HG03342 (cell line): ENCODE results near the gene KCNC1.

ENCODE experiments used
- ATAC-seq: cut with Tn5 transposase; IDR thresholded peaks from one replicate; pipeline ENCODE4 v1.9.1; 2021; ENCODE audit warnings: mild to moderate bottlenecking, moderate library complexity; ENCODE audit not compliant: unreplicated experiment

The KCNC1 gene

DNA sequence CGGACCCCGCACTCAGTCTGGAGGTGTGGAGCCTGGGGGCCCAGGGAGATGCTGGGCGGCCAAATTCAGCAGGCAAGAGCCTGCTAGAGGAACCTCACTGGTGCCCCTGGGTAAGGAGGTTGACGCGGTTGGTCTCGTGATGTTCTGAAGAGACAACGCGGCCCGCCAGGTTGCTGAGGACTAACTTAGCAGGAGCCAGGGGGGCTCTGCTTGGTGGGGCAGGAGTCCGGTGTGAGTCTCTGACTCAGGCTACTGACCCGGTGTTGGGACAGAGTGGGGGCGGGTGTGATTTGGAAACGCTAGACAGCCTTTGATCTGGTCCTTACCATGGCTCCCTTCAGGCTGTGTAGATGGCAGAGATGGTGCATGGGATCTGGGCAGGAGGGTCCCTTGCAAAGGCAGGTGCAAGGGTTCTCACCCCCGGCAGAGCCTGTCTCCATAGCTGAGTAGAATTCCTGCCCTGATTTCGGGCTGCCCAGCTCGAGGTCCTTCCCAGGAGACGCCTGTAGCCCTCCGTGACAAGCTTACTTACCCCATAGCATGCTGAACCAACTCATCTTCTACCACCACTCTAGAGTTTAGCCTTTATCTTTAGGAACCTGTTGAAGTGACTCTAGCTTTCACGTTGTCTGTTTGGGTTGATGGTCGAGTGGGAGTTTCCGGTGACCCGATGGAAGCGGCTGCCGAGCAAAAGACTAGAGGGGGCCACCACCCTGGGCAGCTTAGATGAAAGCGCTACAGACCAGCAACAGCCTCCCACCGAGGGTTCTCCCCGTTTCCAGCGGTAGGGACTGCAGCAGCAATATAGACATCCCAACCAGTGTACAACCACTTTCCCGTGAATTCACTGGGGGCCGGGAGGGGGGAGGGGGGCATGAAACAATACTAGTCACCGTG is 38.4 kb downstream of the KCNC1 start:
- ATAC-seq = no peak

DNA sequence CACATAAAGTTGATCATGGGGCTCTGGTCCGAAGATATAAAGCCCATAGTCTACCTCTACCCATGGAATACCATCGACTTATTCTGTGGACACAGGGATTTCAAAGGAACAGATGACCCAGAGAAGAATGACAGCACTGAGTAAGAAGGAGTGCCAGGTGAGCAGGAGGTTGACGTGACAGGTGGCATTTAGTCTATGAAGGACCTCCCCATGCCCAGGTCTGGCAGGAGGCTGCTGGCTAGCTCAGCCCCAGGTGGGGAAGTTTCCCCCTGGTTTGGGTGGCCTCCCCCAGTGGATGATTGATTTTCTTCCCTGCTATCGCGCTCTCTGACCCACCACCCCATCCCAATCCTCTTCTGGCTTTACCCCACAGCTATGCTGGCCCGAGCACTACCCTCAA is 39.1 kb downstream of the KCNC1 start:
- no peak for ATAC-seq

DNA sequence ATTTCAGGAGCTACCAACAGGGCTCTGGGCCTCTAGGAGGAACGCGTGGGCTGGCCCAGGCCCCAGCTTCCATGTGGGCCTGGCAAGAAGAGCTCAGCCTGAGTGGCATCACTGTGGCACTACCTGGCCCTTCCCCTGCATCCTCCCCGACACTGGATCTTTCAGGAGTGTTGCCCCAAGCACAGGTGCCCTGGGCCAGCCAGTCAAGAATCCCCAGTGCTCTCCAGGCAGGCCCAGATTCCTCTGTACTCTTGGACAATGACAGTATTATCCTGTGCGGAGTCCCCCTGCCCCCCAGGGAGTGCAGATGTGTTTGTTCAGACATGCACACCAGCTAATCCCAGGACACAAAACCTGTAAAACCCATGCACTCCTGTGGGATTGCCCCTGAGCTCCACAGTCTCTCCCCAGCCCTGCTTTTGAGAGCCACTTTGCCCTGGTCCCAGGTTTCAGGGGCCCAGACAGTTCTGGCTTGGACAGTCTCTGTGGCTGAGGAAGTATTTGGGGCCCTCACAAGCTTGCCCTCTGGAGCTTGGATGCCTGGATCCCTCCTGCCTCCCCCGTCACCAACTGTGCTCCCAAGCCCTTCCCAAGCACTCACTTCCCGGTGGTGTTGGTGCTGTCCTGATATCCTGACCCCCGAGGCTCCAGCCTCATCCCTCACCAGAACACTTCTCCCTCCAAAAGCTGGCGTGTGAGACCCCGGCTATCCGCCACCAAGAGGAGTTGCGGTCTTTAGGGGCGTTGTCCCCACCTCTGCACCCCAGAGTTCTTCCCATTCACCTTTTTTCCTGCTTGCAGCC is 39.9 kb downstream of the KCNC1 start:
- no peak for ATAC-seq

DNA sequence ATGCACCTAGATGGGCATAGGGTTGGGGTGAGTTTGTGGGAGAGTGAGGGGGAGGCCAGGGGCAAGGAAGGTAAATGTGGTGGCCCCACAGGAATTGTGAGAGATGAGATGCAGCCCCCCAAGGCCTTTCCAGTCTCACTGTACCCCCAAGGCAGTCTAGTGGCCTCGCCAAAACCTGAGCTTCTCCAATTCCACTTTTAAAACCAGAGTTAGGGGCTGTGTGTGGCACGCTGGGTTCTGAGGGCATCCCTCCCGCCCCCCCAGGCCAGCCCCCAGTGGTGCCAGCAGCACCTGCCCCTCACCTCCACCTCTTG is 40.4 kb downstream of the KCNC1 start:
- no peak for ATAC-seq

DNA sequence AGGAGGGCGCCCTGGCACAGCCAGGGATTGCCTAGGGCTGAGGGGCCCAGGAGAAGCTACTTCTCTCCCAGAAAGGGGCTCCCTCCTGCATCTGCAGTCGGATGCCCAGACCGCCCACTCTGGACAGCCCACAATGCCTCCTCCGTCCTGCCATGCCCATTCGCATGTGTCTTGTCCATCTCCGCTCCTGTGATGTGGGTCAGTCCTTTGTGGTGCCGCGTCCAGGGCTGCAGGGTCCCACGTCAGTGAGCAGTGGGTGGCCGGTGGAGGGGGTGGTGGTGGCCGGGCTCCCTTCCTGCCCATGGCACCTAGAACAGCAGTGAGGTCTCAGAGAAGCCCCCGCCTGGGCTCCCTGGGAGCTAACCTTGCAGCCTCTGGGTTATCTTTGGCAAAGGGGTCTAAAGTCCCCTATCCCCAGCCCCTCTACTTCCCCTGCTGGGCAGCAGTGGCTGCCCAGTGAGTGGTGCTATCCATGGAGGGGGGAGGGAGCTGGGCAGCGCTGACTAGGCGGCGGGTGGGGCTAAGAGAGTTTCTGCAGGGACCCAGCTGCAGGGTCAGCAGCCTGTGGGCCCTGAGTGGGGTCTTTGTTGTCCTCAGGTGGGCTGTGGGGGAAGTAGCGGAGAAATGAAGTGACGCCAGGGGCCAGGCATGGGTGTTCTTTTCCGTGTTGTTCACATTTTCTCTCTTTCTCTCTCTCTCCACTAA is 41.1 kb downstream of the KCNC1 start:
- no peak for ATAC-seq

DNA sequence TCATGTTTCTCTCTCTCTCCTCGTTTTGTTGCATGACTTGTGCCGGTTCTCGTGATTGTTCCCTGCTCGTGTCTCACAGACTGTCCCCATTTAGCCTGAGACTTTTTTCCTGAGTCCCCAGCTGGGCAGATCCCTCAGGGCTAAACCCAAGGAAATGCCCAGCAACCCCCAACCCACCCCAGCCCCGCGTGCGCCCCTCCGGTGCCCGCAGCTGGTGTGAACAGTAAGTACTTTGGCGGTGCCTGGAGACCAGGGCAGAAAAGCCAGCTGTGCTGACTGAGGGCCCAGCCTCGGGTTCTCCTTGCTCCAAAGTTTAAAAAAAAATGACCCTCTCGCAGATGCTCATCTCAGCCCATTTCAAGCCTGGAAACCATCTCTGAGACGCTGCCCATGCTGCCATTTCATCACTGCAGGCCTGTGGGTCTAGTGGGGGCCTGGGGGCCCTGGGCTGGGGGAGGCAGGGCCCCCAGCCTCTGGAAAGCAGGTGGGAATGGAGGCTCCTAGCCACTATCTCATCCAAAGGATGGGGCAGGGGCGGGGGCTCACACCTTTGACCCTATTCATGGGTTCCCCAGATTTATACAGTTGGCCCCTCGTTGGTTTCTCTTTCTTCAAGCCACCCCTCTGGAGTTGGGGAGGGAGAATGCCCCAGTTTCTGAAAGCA is 41.8 kb downstream of the KCNC1 start:
- no peak for ATAC-seq

DNA sequence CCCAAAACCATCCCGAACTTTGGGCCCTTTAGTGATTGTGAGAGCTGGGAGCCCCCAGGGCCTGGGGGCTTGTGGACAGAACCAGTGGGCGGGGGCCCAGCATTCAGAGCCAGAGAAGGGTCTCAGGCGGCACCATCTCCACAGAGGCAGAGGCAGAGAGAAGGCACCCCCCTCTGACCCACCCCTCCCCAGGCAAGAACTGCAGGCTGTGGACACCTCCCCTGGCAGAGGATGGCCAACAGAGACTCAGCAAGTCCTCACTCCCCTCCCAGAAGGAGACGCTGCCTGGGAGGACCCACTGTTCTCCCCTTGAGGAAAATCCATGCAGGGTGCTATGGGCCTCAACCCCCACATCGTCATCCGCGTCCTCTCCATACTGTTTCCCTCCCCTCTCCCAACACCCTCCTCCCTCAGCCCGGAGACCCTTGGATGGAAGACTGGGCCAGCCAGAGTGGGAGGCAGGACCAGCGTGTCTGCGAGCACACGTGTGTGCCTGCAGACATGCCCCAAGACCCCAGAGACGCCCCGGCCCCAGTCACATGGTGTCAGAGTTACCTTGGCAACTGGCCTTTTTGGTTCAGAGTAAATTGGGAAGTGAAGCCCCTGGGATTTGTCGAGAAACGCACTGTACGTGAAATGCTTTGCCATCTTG is 42.6 kb downstream of the KCNC1 start:
- ATAC-seq = no peak

DNA sequence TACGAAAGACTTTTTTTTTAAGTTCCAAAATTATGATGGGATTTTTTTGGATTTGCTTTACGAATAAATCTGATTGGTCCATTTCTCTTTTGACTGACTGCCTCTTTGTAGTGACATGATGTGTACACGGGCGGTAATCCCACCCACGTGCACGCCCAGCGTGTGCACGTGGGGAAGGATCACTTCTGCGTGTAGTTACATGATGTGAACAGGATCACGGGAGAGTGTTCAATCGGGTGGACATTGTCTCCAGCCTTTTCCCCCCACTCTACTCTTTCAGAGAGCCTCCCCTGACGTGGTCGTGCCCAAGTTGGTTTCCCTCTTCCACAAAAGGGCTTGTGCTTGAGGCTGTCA is 43.1 kb downstream of the KCNC1 start:
- ATAC-seq = no peak

DNA sequence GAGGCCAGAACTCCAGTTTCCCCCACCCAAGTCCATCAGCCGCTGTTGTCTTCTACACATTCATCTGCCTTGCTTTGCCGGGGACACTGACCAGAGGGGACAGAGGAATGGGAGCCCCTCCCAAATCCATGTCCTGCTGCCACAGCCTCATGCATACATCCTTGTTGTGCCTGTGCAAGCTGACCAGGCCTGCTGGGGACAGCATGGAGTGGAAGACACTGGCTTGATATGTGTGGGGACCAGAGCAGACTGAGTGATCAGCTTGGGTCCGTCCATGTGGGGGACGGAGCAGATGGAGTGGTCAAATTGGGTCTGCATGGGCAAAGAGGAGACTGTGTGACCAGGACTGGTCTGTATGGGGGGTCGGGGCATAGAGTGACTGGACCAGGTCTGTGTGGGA is 43.8 kb downstream of the KCNC1 start:
- no peak for ATAC-seq

DNA sequence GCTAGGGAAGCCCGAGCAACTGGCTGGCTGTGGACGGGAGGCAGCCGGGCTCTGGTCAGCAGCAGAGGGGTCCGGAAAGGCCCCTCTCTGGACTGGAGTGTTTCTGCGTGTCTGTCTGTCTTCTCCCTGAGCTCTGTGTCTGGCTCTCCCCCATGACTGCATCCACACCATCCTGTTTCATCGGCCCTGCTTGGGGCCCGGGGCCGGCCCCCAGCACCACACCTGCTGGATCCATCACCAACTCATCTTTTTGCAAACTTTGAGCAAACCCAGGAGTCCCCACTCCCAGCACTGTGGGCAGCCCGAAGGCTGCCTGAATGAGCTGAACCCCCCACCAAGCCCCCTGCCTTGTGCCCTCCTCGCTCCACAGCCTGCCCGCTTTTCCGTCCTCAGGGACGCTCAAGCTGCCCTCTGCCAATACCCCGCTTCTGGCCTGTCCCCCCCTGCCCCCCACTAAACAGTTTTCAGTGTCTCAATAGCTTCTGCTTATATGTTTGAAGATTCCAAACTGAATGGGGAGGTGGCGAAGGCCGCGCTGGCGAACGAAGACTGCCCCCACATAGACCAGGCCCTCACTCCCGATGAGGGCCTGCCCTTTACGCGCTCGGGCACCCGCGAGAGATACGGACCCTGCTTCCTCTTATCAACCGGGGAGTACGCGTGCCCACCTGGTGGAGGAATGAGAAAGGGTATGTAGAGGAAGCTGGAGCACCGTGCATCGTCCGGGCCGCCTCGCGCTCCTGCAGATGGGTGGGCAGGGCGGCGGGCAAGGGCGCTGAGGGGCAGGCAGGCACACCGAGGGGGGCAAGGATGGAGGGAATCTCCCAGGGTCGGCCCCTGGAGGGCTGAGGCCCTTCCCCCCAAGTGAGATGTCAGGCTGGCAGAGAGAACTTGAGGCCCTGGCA is 44.6 kb downstream of the KCNC1 start:
- no peak for ATAC-seq

DNA sequence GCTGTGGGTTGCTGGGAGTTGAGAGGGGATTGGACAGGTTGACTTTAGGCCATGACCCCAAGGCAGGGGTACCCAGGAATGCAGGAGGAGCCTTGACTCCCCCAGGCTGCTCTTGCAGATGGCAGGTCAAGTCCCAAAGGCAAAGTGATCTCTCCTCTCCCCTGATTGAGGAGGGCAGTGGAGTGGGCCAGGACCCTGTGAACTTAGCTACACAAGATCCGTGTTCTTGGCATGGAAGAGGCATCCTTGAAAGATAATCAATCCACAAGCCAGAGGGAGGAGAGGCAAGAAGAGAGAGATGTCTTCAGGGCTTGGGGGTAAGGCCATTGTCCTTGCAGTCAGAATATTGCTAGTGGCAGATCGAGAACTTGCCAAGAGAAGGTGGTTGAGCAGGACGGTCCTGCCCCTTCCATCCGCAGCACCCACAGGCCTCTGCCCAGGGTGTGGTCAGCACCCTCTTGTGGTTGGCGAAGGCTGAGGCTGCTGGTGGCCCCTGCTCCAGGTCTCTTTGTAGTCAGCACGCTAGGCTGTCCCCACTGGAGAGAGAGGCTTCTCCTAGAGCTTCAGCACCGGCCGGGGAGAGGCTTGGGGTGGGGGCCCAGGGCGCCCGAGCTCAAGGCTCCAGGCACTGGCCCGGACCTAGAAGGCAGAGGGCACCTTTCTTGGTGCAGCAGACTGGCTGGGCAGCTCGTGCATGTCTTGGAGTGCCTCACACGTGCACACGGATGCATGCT is 45.4 kb downstream of the KCNC1 start:
- no peak for ATAC-seq

DNA sequence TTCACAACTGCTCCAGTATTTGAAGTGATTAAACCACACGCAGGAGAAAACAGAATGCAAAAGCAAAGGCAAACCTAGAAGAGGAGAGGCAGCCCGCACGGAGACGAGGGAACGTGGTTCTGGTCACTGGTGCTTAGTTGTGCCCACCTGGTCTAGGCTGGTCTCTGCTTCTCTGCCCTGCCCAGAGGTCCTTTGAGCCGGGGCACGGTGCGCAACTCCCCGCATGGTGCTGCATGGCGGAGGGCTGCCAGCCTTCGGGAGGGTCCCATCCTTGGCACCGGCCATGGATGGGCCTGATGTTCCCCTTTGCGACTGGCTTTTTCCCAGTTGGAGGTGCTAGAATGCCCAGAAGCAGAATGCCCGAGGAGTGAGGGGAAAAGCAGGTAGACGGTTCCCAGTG is 46.1 kb downstream of the KCNC1 start:
- ATAC-seq = no peak

DNA sequence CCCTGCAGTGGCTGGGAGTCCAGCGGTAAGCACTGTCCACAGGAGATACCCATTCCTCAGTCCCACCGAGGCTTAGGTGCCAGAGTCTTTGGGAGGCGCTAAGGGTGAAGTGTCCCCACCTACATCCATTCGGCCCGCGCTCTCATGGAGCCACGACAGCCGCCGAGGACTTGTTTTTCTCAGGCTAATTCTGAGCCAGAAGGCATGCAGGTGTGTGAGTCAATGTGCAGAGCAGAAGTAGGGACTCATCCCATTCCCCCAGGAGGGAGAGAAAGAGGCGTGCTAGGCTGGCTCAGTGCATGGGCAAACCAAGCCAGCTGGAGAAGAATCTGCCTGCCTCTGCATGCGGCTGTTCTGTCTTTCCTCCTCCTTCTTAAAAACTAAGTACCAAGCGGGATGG is 46.6 kb downstream of the KCNC1 start:
- ATAC-seq = no peak

DNA sequence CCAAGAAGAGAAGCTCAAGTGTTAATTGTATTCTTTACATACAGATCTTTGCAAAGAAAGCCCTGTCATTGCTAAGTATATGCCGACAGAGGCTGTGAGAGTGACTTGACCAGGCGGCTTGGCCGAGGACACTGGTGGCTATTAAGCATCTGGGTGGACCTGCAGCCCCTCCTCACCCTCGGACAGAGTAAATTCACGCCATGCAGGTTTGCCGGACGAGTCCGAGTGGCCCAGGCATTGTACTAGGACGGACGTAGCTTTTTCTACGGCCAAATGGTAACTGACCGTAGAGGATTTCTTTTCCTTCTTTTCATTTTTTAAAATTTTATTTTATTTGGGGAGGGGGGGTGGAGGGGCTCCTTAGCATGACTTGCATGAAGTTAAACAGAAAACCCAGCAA is 47.0 kb downstream of the KCNC1 start:
- no peak for ATAC-seq

DNA sequence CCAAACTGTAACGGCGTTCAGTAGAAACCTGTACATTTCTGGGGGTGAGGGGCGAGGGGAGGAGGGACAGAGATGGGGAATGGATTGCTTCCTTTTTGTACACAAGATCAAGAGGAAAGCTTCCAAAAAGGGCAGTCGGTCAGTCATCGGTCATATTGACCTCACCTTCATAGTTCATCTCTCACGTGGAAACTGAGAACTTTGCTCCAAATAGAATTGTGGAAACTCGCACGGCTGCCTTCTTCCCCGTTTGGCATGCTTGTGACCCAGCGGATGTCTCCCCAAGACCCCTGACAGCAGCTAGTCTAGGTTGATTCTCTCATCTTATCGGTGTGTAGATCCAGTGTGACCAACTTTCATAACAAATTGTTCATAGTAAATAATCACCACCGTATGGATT is 47.6 kb downstream of the KCNC1 start:
- ATAC-seq = no peak

DNA sequence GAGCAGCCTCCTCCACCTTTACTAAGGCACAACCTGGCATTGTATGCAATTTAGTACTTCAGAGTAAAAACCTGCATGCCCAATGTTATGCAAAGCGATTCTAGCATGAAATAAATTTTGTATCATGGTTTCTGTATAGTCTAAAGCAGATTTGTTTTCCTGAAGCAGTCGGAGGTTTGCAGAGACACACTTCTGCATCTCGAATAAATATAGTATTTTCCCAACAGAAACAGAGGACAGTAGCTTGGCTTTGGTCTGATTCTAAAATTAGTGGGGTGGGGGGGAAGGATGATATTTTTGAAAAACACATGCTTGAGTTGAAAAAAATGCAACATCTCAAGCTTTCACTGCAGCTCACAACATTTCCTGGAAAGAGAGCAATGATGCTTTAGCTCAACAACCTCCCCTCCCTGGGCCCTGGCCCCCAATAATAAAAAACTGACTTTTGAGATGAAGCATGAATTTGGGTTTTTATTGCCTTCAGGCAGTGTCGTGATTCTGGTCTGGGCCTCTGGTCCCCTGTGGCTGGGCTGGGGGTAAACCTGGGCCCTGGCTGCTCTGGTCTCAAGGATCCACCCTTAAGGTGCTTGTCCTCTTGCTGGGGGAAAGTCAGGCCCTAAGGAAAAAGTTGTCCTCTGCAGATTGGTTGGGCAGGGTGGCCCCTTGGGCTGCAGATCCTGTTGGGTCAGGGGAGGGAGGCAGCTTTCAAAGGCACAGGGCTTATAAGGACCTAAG is 48.2 kb downstream of the KCNC1 start:
- no peak for ATAC-seq

DNA sequence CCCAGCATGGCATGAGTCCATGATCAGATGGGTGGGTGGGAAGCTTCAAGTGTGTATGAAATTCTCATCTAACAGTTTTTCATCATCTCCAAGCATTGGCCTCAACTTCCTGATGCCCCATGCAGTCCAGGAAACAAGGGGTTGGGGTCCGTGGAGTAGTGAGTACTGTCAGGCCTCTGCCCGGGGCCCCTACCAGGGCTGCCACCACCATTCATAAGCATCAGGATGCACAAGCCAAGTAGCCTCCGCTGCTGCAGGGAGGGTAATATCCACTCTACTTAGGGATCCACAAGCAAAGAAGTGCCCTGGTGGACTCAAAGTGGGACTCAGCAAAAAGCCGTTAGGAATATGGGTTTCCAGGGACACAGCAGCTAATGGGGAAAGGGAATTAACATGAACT is 49.3 kb downstream of the KCNC1 start:
- no peak for ATAC-seq

DNA sequence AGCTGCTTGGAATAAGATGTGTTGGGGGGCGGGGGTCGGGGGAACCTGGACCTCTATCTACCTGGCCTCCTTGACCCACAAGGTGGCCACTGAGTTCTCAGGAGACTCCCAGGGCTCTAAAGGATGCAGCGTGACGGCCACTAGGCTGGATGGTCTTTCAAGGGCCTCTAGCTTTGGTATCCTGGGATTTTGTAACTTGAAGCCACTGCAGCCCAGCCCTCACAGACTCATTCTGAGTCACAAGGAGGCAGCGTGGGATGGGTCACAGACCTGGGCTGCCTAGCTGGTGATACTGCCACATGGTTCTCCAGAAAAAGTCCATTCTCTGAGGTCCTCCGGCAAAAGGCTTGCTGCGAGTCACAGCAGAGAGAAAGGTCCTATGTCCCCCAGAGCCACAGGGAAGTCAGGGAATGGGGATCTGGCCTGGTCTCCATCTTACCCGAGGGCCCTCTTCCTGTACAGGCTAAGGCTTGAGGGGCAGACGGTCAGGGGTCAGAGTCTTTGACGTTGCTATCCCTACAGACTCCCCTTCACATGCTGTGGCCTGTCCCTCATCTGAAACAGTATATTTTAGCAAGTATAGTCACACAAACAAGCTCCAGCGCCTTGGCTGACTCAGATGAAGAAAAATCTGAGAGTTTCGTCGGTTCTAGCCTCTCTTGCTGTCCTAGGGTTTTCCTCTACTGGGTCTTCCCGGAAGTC is 52.4 kb downstream of the KCNC1 start:
- no peak for ATAC-seq
